Loucy (cell line): ENCODE results near the gene CMAS.

Experiments
- CTCF ChIP-seq: fragments of 200-600 bp; sonication (generic); conservative IDR thresholded peaks from 2 replicates; pipeline ENCODE4 v1.5.1; 2014; ENCODE audit warnings: mild to moderate bottlenecking, antibody characterized with exemption, low read length
- EZH2phosphoT487 ChIP-seq: fragments of 200-600 bp; IDR thresholded peaks from 2 replicates; pipeline ENCODE4 v1.6.1; 2018; ENCODE audit warnings: antibody characterized with exemption, mild to moderate bottlenecking, moderate library complexity, borderline replicate concordance

- TF ChIP-seq CTCF (no peak), EZH2phosphoT487 (no peak)
Measured at GRCh38 chr12:22034709-22035506, 11.1 kb upstream of the CMAS start.
